HEK293 (cell line): ENCODE measurements around the gene SKI.

ENCODE experiments used
- CTCF ChIA-PET: fragments of 350-600 bp; formaldehyde crosslinking; extraction: SDS; loops from one replicate; lab custom pipeline; 2021; ENCODE audit warnings: antibody characterized with exemption; lab: Yijun Ruan, JAX
- POLR2A ChIA-PET: fragments of 300-600 bp; formaldehyde crosslinking; extraction: SDS; loops from one replicate; lab custom pipeline; 2020; ENCODE audit warnings: antibody characterized with exemption, inconsistent platforms; lab: Yijun Ruan, JAX
- H3K27ac ChIP-seq: fragments of 200-500 bp; sonication (Bioruptor generic); 2 replicates; pipeline ENCODE4 v1.5.1; 2014; ENCODE audit warnings: low read depth, low read length, control low read depth, inconsistent platforms; ENCODE audit errors: extremely low read depth
- H3K36me3 ChIP-seq, 2 experiments: fragments of 200-500 bp in 1 of 2; sonication (Bioruptor generic) in 1 of 2; 1 replicate in 1 of 2; 2 replicates in 1 of 2; pipeline ENCODE4 v1.5.1; 2014 to 2017; ENCODE audit warnings: inconsistent platforms in 2 of 2, low read length in 2 of 2; ENCODE audit not compliant: control insufficient read depth in 2 of 2, insufficient read depth in 1 of 2
- H3K4me1 ChIP-seq: fragments of 200-500 bp; sonication (Bioruptor generic); 2 replicates; pipeline ENCODE4 v1.5.1; 2014; ENCODE audit warnings: mild to moderate bottlenecking, low read length, inconsistent platforms; ENCODE audit not compliant: control insufficient read depth, insufficient read depth
- H3K4me3 ChIP-seq: 2 replicates; pipeline ENCODE4 v1.5.1; 2011; ENCODE audit warnings: low read depth, mild to moderate bottlenecking, control low read depth, low read length, moderate library complexity
- H3K9me3 ChIP-seq: fragments of 200-500 bp; sonication (Bioruptor generic); 2 replicates; pipeline ENCODE4 v1.5.1; 2014; ENCODE audit warnings: low read depth, low read length, inconsistent platforms; ENCODE audit not compliant: control insufficient read depth, insufficient read depth
- ELK4 ChIP-seq: IDR thresholded peaks from 2 replicates; pipeline ENCODE4 v1.6.1; 2011; ENCODE audit warnings: mild to moderate bottlenecking, low read depth, low read length, borderline replicate concordance
- GLIS1 ChIP-seq: fragments of 450-650 bp; formaldehyde crosslinking; IDR thresholded peaks from 2 replicates; pipeline ENCODE4 v1.5.1; 2016; ENCODE audit warnings: missing biosample characterization, missing genetic modification characterization
- KLF16 ChIP-seq: fragments of 450-650 bp; formaldehyde crosslinking; IDR thresholded peaks from 2 replicates; pipeline ENCODE4 v1.5.1; 2017; ENCODE audit warnings: missing biosample characterization, missing genetic modification characterization
- SETDB1 ChIP-seq: IDR thresholded peaks from one replicate; pipeline ENCODE4 v1.6.1; 2017; ENCODE audit warnings: mild to moderate bottlenecking, low read length, moderate library complexity, mixed read lengths; ENCODE audit not compliant: insufficient read length
- ZIC2 ChIP-seq: fragments of 450-650 bp; formaldehyde crosslinking; IDR thresholded peaks from 2 replicates; pipeline ENCODE4 v1.5.1; 2016; ENCODE audit warnings: missing biosample characterization, missing genetic modification characterization
- ZNF121 ChIP-seq: fragments of 450-650 bp; formaldehyde crosslinking; IDR thresholded peaks from 2 replicates; pipeline ENCODE4 v1.5.1; 2016; ENCODE audit warnings: missing biosample characterization, missing genetic modification characterization
- ZNF140 ChIP-seq: fragments of 450-650 bp; formaldehyde crosslinking; IDR thresholded peaks from 2 replicates; pipeline ENCODE4 v1.5.1; 2016; ENCODE audit warnings: missing biosample characterization, missing genetic modification characterization
- ZNF366 ChIP-seq: fragments of 450-650 bp; formaldehyde crosslinking; conservative IDR thresholded peaks from 2 replicates; pipeline ENCODE4 v1.5.1; 2016; ENCODE audit warnings: missing biosample characterization, missing genetic modification characterization
- ZNF426 ChIP-seq: fragments of 450-650 bp; formaldehyde crosslinking; IDR thresholded peaks from 2 replicates; pipeline ENCODE4 v1.5.1; 2017; ENCODE audit warnings: missing biosample characterization, missing genetic modification characterization, mild to moderate bottlenecking, inconsistent platforms, moderate library complexity
- ZNF48 ChIP-seq: fragments of 450-650 bp; formaldehyde crosslinking; IDR thresholded peaks from 2 replicates; pipeline ENCODE4 v1.5.1; 2016; ENCODE audit warnings: missing biosample characterization, missing genetic modification characterization
- ZNF626 ChIP-seq: fragments of 450-650 bp; sonication (Bioruptor Pico); formaldehyde crosslinking; IDR thresholded peaks from 2 replicates; pipeline ENCODE4 v1.5.1; 2018; ENCODE audit warnings: missing biosample characterization, missing genetic modification characterization, inconsistent platforms
- ZNF791 ChIP-seq: fragments of 450-650 bp; formaldehyde crosslinking; IDR thresholded peaks from 2 replicates; pipeline ENCODE4 v1.5.1; 2016; ENCODE audit warnings: missing biosample characterization, missing genetic modification characterization

The SKI gene

GRCh38 chr1:2200308-2200943 lies 27.7 kb upstream of the SKI start:
- CTCF ChIA-PET = interaction anchor here (0.6 to 2.3 kb wide), 2 partner anchors 111 to 449 kb away, joined by 3 to 5 read pairs; no protein-coding TSS in a partner anchor
- TF ChIP-seq GLIS1 (tag by site-specific recombination) (peak; percentile 94), ZIC2 (tag by site-specific recombination) (peak; percentile 96), KLF16 (no peak), SETDB1 (no peak)
- Histone ChIP-seq H3K27ac (no peak overlapping the region), H3K36me3 (no peaks in the 10 kb centered on the region), H3K4me1 (peaks cover 5% of the 10 kb centered on the region), H3K9me3 (no peaks in the 10 kb centered on the region), H3K4me3 (no peak overlapping the region)
- POLR2A ChIA-PET = interaction anchor here (0.7 to 0.9 kb wide), 2 partner anchors 29 to 41 kb away, joined by 3 read pairs; no protein-coding TSS in a partner anchor

- Histone ChIP-seq H3K9me3 (no peaks in the 10 kb centered on the region), H3K4me3 (no peak overlapping the region), H3K27ac (no peak overlapping the region), H3K36me3 (no peaks in the 10 kb centered on the region), H3K4me1 (peaks cover 5% of the 10 kb centered on the region)
- POLR2A ChIA-PET = interaction anchor here (0.9 kb wide), 1 partner anchor 28 kb away, joined by 3 read pairs; no protein-coding TSS in a partner anchor
- TF ChIP-seq ZNF426 = no peak
- TF ChIP-seq ZNF48 (tag by site-specific recombination) = no peak
- TF ChIP-seq ZNF626 = no peak
- TF ChIP-seq ELK4 = no peak
- no peak for TF ChIP-seq ZNF366 (tag by site-specific recombination)
- CTCF ChIA-PET = interaction anchor here (2.3 kb wide), 1 partner anchor 110 kb away, joined by 5 read pairs; no protein-coding TSS in a partner anchor
These were observed 27.1 kb upstream of the SKI start for GRCh38 chr1:2201062-2201461.

GRCh38 chr1:2202008-2202575 lies 26.0 kb upstream of the SKI start:
- Histone ChIP-seq H3K9me3 (no peaks in the 10 kb centered on the region), H3K4me1 (peaks cover 5% of the 10 kb centered on the region)
- POLR2A ChIA-PET = interaction anchor here (1.1 kb wide), 1 partner anchor 25 kb away, joined by 4 read pairs; no protein-coding TSS in a partner anchor

GRCh38 chr1:2202843-2203601 lies 25.1 kb upstream of the SKI start:
- TF ChIP-seq ZNF140 (tag by site-specific recombination) = no peak
- TF ChIP-seq ZNF791 = no peak
- ChIA-PET CTCF (interaction anchor here (0.7 to 2.6 kb wide), 4 partner anchors 8 to 179 kb away, joined by 4 to 14 read pairs (median 8); partner anchors contain the start of gene FAAP20), POLR2A (interaction anchor here (0.5 to 2.2 kb wide), 3 partner anchors 8 to 25 kb away, joined by 4 to 8 read pairs (median 4); partner anchors contain the start of gene FAAP20)

More at GRCh38 chr1:2202008-2202575, 26.0 kb upstream of the SKI start:
- H3K36me3 ChIP-seq = no peaks in the 10 kb centered on the region
- no peak overlapping the region for H3K27ac ChIP-seq
- no peak for TF ChIP-seq GLIS1 (tag by site-specific recombination)
- peak; percentile 80 for TF ChIP-seq ZNF121 (tag by site-specific recombination)
- TF ChIP-seq, all 188 proteins: peak for 1
- CTCF ChIA-PET = interaction anchor here (1.6 to 2.6 kb wide), 2 partner anchors 22 to 179 kb away, joined by 4 to 14 read pairs; no protein-coding TSS in a partner anchor
- no peak overlapping the region for H3K4me3 ChIP-seq

More at GRCh38 chr1:2202843-2203601, 25.1 kb upstream of the SKI start:
- no peak overlapping the region for H3K27ac ChIP-seq
- peaks cover 5% of the 10 kb centered on the region for H3K4me1 ChIP-seq
- H3K9me3 ChIP-seq = no peaks in the 10 kb centered on the region
- no peak overlapping the region for H3K4me3 ChIP-seq
- H3K36me3 ChIP-seq = no peaks in the 10 kb centered on the region
